OCI-LY3 (cell line): Measurements from ENCODE around the gene COX6B2.
A peak's percentile ranks its signal among the peaks of the same experiment; 100 is the strongest.

Experiments
- H2AFZ ChIP-seq: fragments of 200-600, 300-600 bp; shearing (Covaris generic); 2 replicates; pipeline ENCODE4 v1.6.0; 2014; ENCODE audit warnings: antibody characterized with exemption, low read depth, low read length
- H3K27ac ChIP-seq: fragments of 200-600, 300-600 bp; sonication (generic); 2 replicates; pipeline ENCODE4 v1.5.1; 2014; ENCODE audit warnings: mild to moderate bottlenecking, low read length, moderate library complexity, mixed read lengths
- H3K27me3 ChIP-seq: fragments of 200-600, 300-600 bp; sonication (generic); 2 replicates; pipeline ENCODE4 v1.6.1; 2014; ENCODE audit warnings: low read depth, low read length, mixed read lengths
- H3K36me3 ChIP-seq: fragments of 200-600, 300-600 bp; sonication (generic); replicated peaks from 2 replicates; pipeline ENCODE3; 2014; ENCODE audit warnings: low read depth, low read length, mixed read lengths
- H3K4me1 ChIP-seq: fragments of 300-600, 200-600 bp; sonication (generic); 2 replicates; pipeline ENCODE4 v1.6.1; 2014; ENCODE audit warnings: low read length, mixed read lengths
- H3K4me2 ChIP-seq: fragments of 200-600, 300-600 bp; sonication (generic); 2 replicates; pipeline ENCODE4 v1.6.1; 2014; ENCODE audit warnings: low read length, mixed read lengths
- H3K4me3 ChIP-seq: fragments of 300-600, 200-600 bp; sonication (generic); 2 replicates; pipeline ENCODE4 v1.5.1; 2014; ENCODE audit warnings: antibody characterized with exemption, mild to moderate bottlenecking, low read length, moderate library complexity
- H3K79me2 ChIP-seq: fragments of 300-600, 200-600 bp; shearing (Covaris generic); 2 replicates; pipeline ENCODE4 v1.6.1; 2014; ENCODE audit warnings: mild to moderate bottlenecking, low read length, mixed read lengths
- H3K9ac ChIP-seq: fragments of 300-600, 200-600 bp; shearing (Covaris generic); 2 replicates; pipeline ENCODE4 v1.6.0; 2014; ENCODE audit warnings: mild to moderate bottlenecking, low read length, moderate library complexity
- H3K9me3 ChIP-seq: fragments of 200-600, 300-600 bp; shearing (Covaris generic); 2 replicates; pipeline ENCODE4 v1.6.1; 2014; ENCODE audit warnings: low read length, mixed read lengths; ENCODE audit not compliant: insufficient read depth
- H4K20me1 ChIP-seq: fragments of 200-600, 300-600 bp; sonication (generic); 2 replicates; pipeline ENCODE4 v1.6.1; 2016; ENCODE audit warnings: low read length, mixed read lengths; ENCODE audit not compliant: insufficient read depth
- EZH2phosphoT487 ChIP-seq: fragments of 200-600 bp; shearing (Covaris generic); IDR thresholded peaks from 2 replicates; pipeline ENCODE4 v1.6.1; 2018; ENCODE audit warnings: antibody characterized with exemption, mixed run types, low read depth
- TF ChIP-seq, protein P1 (sequence below): fragments of 200-600, 300-600 bp; sonication (generic); IDR thresholded peaks from 2 replicates; pipeline ENCODE4 v1.5.1; 2014; ENCODE audit warnings: antibody characterized with exemption, low read length, low read depth

Gene COX6B2

DNA sequence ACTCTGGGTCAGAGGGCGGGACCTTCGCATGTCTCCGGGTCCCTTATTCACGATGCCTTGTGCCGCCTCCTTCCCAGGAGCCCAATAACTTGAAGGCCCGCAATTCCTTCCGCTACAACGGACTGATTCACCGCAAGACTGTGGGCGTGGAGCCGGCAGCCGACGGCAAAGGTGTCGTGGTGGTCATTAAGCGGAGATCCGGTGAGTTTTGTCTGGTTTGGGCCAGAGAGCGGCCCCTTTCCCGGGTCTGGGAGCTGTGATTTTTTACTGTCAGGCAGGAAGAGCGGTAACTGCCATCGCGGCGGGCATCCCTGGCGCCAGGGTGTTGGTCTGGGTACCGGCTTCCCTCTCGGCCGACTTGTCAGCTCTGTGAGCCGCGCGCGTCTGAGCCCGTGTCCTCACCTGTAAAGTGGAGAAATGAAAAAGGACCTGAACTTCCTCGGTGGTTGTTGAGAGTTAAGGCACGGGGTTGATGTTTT, 32.0 kb upstream of the COX6B2 start:
- Histone ChIP-seq H2AFZ (no peak overlapping the region), H3K27ac (peak overlapping the region; percentile 89), H3K4me2 (peak overlapping the region; percentile 99), H3K36me3 (peaks cover 64% of the 10 kb centered on the region), H3K4me3 (peak overlapping the region; percentile 81), H3K9ac (peak overlapping the region; percentile 94), H3K27me3 (no peaks in the 10 kb centered on the region), H3K79me2 (peaks cover 64% of the 10 kb centered on the region), H3K9me3 (no peaks in the 10 kb centered on the region), H3K4me1 (peaks cover 31% of the 10 kb centered on the region), H4K20me1 (peaks cover 55% of the 10 kb centered on the region)
- no peak for TF ChIP-seq EZH2phosphoT487
- TF ChIP-seq, protein P1, sequence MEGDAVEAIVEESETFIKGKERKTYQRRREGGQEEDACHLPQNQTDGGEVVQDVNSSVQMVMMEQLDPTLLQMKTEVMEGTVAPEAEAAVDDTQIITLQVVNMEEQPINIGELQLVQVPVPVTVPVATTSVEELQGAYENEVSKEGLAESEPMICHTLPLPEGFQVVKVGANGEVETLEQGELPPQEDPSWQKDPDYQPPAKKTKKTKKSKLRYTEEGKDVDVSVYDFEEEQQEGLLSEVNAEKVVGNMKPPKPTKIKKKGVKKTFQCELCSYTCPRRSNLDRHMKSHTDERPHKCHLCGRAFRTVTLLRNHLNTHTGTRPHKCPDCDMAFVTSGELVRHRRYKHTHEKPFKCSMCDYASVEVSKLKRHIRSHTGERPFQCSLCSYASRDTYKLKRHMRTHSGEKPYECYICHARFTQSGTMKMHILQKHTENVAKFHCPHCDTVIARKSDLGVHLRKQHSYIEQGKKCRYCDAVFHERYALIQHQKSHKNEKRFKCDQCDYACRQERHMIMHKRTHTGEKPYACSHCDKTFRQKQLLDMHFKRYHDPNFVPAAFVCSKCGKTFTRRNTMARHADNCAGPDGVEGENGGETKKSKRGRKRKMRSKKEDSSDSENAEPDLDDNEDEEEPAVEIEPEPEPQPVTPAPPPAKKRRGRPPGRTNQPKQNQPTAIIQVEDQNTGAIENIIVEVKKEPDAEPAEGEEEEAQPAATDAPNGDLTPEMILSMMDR, result no peak

DNA sequence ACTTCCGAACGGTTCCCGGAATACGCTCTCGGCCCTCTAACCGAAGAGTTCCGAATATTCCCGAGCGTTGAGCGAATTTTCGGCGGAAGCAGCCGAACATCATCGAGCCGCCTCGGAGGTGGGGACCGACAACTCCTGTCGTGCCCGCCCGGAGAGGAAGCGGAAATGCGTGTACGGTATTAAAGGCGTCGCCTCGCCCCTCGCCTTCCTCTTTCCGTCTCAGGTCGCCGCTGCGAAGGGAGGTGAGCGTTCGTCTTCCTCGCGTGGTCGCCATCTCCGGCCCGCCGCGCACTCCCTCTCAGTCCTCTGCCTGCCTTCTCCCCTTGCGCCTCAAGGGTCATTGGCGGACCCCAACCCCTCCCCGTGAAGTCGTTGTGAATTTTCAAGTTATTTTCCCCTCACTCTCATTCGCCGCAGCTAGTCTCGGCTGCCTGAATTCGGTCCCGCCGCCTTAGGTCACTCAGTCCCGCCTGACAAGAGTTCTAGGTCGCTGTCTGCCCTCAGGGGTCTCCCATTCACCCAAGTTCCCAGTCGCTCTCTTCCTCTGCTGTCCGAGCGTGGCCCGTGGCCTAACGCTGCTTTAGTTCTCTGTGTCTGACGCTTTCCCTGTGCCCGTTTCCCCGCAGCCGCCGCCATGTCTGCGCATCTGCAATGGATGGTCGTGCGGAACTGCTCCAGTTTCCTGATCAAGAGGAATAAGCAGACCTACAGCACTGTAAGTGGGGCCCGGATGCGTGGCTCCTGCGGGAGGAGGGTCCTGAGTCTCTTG, 31.4 kb upstream of the COX6B2 start, which contains the start of gene RPL28:
Gene RPL28 (plus strand): TSS at position 209 of the 769 bp plus-strand sequence. CDS start 426 bp downstream, at position 635.
- Histone ChIP-seq H3K9me3 (no peaks in the 10 kb centered on the region), H3K27me3 (no peaks in the 10 kb centered on the region), H3K4me2 (peak within 1 kb of the TSS; percentile 99), H3K27ac (peak within 1 kb of the TSS; percentile 89), H3K36me3 (peaks cover 58% of the 10 kb centered on the region), H2AFZ (peak within 1 kb of the TSS; percentile 85), H3K4me1 (peaks cover 31% of the 10 kb centered on the region), H3K9ac (peak within 1 kb of the TSS; percentile 94), H3K4me3 (peak within 1 kb of the TSS; percentile 81), H3K79me2 (peaks cover 66% of the 10 kb centered on the region), H4K20me1 (peaks cover 49% of the 10 kb centered on the region)
- TF ChIP-seq, protein P1, result no peak
- TF ChIP-seq EZH2phosphoT487, result no peak

DNA sequence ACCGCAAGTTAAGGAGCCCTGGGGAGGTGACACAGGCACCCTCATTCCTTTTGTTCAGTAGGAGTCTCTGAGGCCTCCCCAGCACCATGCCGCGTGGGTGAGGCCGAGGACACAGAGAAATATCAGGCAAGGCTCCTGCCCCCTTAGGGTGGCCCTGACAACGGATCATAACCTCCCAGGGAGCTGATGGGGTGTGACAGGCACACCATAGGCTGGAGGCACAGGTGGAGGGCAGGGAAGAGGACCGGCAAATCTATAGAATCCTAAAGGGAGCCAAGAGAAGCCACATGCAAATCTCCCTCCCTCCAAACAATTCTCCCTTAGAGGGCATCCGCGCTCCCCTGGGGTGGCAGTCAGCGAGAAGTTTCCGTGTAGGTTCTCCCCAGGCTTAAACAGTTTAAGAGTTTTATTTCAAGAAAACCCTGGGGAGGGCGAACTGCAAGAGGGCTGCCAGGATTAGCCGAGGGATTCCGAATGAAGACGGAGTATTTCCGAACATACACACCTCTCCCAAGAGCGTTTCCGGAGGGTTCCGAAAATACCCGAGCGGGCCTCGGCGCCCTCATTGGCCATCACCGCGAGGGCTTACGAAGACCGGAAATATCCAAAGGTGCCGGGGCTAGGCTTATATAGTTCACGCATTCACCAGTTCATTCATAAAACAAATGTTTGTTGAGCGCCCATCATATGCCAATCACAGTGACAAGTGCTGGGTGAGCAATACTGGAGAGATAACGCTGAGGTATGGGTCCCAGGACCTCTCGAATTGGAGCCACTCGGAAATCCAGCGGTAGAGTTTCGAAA, 30.6 kb upstream of the COX6B2 start:
- H3K4me1 ChIP-seq, result peaks cover 31% of the 10 kb centered on the region
- H3K27me3 ChIP-seq, result no peaks in the 10 kb centered on the region
- H3K9ac ChIP-seq, result peak overlapping the region; percentile 93
- peak overlapping the region; percentile 81 for H3K4me3 ChIP-seq
- peak overlapping the region; percentile 99 for H3K4me2 ChIP-seq
- TF ChIP-seq, protein P1, result no peak
- no peak for TF ChIP-seq EZH2phosphoT487
- peaks cover 53% of the 10 kb centered on the region for H3K36me3 ChIP-seq
- no peaks in the 10 kb centered on the region for H3K9me3 ChIP-seq
- H3K79me2 ChIP-seq, result peaks cover 66% of the 10 kb centered on the region
- peak overlapping the region; percentile 89 for H3K27ac ChIP-seq
- H4K20me1 ChIP-seq, result peaks cover 41% of the 10 kb centered on the region
- H2AFZ ChIP-seq, result peak overlapping the region; percentile 85
